ENCODE results near the gene PRRC2B.

DNA sequence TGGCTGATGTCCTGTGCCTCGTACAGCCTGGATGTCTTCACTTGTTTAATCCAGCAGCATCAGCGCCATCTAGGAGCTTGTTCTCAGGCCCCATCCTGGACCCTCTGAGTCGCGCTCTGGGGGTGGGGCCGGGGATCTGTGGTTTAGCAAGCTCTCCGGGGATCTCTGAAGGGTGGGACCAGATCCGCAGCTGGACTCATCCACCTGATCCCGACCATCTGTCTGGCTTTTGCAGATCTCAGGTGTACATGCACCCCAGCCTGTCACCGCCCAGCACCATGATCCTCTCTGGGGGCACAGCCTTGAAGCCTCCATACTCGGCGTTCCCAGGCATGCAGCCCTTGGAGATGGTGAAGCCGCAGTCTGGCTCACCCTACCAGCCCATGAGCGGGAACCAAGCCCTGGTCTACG lies 93.7 kb downstream of the PRRC2B start:
- TF ChIP-seq, protein P1, sequence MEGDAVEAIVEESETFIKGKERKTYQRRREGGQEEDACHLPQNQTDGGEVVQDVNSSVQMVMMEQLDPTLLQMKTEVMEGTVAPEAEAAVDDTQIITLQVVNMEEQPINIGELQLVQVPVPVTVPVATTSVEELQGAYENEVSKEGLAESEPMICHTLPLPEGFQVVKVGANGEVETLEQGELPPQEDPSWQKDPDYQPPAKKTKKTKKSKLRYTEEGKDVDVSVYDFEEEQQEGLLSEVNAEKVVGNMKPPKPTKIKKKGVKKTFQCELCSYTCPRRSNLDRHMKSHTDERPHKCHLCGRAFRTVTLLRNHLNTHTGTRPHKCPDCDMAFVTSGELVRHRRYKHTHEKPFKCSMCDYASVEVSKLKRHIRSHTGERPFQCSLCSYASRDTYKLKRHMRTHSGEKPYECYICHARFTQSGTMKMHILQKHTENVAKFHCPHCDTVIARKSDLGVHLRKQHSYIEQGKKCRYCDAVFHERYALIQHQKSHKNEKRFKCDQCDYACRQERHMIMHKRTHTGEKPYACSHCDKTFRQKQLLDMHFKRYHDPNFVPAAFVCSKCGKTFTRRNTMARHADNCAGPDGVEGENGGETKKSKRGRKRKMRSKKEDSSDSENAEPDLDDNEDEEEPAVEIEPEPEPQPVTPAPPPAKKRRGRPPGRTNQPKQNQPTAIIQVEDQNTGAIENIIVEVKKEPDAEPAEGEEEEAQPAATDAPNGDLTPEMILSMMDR (IDR thresholded peaks at IDR 0.05) = no peak
- no peak for TF ChIP-seq POLR2A (IDR thresholded peaks at IDR 0.05)

Measured in testis (tissue), 2 donors.